Measurements from ENCODE around the gene ERGIC1. TPM values are rescaled to one million over a fixed set of nuclear protein-coding genes. Genes with fewer than 3 reads are reported as not detected.

ERGIC1 gene
- total RNA-seq, 2 experiments from 2014 or later, result 30.9 to 34.7 TPM

GRCh38 chr5:172908662-172909061 lies 74.6 kb downstream of the ERGIC1 start:
- Mint-ChIP-seq H3K9me3 (ENCODE audit: low read depth) (no peaks in the 10 kb centered on the region), H3K27ac (no peak overlapping the region), H3K4me3 (no peak overlapping the region), H3K4me1 (peaks cover 9% of the 10 kb centered on the region), H3K27me3 (no peaks in the 10 kb centered on the region), H3K36me3 (no peaks in the 10 kb centered on the region)
- ATAC-seq (no peak), DNase-seq (no peak)
- CTCF ChIA-PET, result interaction anchor here (1.5 kb wide), 1 partner anchor 194 kb away, joined by 3 read pairs; no protein-coding TSS in a partner anchor

GRCh38 chr5:172909931-172910502 lies 76.0 kb downstream of the ERGIC1 start:
- ATAC-seq (no peak), DNase-seq (no peak)
- no peaks in the 10 kb centered on the region for H3K27me3 Mint-ChIP-seq
- H3K4me3 Mint-ChIP-seq, result no peak overlapping the region
- H3K27ac Mint-ChIP-seq, result no peak overlapping the region
- no peaks in the 10 kb centered on the region for H3K36me3 Mint-ChIP-seq
- CTCF ChIA-PET, result interaction anchor here (1.2 to 1.7 kb wide), 2 partner anchors 197 to 199 kb away, joined by 3 to 4 read pairs; no protein-coding TSS in a partner anchor
- peaks cover 9% of the 10 kb centered on the region for H3K4me1 Mint-ChIP-seq
- H3K9me3 Mint-ChIP-seq (ENCODE audit: low read depth), result no peaks in the 10 kb centered on the region

DNA sequence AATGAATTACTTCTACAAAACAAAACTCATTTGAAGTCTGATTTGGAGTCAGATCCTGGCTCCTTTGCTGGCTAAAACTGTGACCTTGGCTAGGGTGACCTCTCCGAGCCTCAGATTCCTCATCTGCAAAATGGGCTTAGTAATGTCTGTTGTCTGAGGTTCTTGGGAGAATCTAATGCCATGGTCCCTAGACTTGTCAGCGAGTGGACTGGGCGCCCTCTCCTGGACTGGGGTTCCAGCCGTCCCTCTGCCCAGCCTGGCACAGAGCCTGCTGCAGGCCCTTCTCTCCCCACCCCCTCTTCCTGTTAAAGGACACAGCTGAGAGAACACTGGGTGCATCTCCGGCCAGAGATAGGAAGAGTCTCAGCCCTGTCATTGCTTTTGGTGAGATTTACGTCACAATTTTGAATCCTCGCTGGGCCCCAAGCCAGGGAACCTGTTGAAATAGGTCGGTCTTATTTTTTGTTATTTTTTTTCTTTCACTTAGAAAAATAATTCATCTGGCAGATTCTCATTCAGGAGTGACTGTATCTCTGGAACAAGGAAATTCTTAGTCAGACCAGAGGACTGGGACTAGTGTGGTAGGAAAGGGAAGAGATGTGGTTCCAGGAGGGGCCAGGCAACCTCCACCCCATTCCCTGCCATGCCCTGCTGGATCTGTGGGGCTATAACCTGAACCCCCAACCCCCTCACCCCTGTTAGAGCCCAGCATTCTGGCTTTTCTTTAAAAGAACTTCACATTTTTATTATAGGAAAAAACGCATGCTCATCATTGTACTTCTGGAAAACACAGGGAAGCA lies 77.0 kb downstream of the ERGIC1 start:
- CTCF ChIA-PET, result interaction anchor here (0.6 to 1.7 kb wide), 4 partner anchors 33 to 200 kb away, joined by 3 to 5 read pairs (median 4); no protein-coding TSS in a partner anchor
- ATAC-seq (peak; percentile 53), DNase-seq (no peak)
- Mint-ChIP-seq H3K4me3 (no peak overlapping the region), H3K27me3 (no peaks in the 10 kb centered on the region), H3K27ac (no peak overlapping the region), H3K9me3 (ENCODE audit: low read depth) (no peaks in the 10 kb centered on the region), H3K4me1 (peaks cover 9% of the 10 kb centered on the region), H3K36me3 (no peaks in the 10 kb centered on the region)

- Mint-ChIP-seq H3K9me3 (ENCODE audit: low read depth) (no peaks in the 10 kb centered on the region), H3K27me3 (no peaks in the 10 kb centered on the region), H3K36me3 (no peaks in the 10 kb centered on the region), H3K27ac (no peak overlapping the region), H3K4me1 (peaks cover 4% of the 10 kb centered on the region), H3K4me3 (no peak overlapping the region)
- ATAC-seq (no peak), DNase-seq (no peak)
- CTCF ChIA-PET, result interaction anchor here (0.6 to 2.6 kb wide), 5 partner anchors 20 to 200 kb away, joined by 3 to 8 read pairs (median 4); no protein-coding TSS in a partner anchor
Measured at GRCh38 chr5:172911628-172911880, 77.5 kb downstream of the ERGIC1 start.

DNA sequence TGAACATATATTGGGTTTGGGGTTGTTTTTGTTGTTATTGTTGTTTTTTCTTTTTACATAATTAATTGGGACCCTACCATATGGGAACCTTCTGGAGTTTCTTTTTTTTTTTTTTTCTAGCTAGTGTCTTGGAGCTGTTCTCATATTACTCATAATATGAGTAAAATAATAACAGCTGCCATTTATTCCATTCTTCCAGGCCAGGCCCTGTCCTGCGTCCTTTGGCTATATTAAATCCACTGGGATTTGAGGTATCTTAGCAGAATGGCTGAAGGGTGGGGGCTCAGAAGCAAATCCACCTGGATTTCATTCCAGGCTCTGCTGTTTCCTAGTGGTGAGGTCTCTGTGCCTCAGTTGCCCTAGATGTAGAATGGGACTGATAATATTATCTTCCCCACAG lies 77.9 kb downstream of the ERGIC1 start:
- H3K4me1 Mint-ChIP-seq, result peaks cover 1% of the 10 kb centered on the region
- H3K27ac Mint-ChIP-seq, result no peak overlapping the region
- no peaks in the 10 kb centered on the region for H3K9me3 Mint-ChIP-seq (ENCODE audit: low read depth)
- H3K4me3 Mint-ChIP-seq, result no peak overlapping the region
- DNase-seq (no peak), ATAC-seq (no peak)
- CTCF ChIA-PET, result interaction anchor here (1.0 to 2.6 kb wide), 4 partner anchors 20 to 200 kb away, joined by 3 to 8 read pairs (median 4); no protein-coding TSS in a partner anchor
- H3K36me3 Mint-ChIP-seq, result no peaks in the 10 kb centered on the region
- H3K27me3 Mint-ChIP-seq, result no peaks in the 10 kb centered on the region

DNA sequence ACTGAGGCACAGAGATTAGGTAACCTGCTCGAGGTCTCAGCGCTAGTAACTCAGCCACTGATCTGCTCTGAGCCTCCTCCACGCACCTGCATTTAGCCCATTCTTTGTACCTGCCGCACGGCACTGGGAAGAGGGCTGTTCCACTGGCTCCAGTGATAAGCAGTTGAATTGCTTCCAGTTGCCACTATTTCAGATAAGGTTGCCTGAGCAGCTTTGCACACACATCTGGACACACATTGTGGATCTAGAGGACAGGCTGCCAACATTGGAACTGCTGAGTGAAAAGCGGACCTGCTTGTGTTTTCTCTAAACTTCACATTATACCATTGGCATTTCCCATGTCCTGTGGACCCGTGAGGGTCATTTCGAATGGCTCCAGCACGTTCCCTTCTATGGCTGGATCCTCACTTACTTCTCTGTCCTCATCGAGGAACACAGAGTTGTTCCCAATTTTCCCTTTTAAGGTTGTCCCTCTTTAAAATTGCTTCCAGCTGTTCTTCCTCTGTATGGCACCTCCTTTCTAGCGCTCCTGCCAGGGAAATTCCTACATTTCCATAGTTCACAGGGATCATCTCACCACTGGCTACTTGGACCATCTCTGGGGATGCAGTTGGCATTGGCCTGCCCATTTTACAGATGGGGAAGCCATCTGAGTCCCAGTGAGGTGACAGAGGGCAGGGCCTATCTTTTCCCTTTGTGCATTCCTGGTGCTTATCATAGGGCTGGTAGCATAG lies 79.2 kb downstream of the ERGIC1 start:
- no peaks in the 10 kb centered on the region for H3K36me3 Mint-ChIP-seq
- no peak for DNase-seq
- no peak overlapping the region for H3K27ac Mint-ChIP-seq
- no peak overlapping the region for H3K4me3 Mint-ChIP-seq
- no peaks in the 10 kb centered on the region for H3K9me3 Mint-ChIP-seq (ENCODE audit: low read depth)
- H3K27me3 Mint-ChIP-seq, result no peaks in the 10 kb centered on the region
- CTCF ChIA-PET, result interaction anchor here (1.5 to 2.6 kb wide), 2 partner anchors 18 to 199 kb away, joined by 3 to 8 read pairs; no protein-coding TSS in a partner anchor
- H3K4me1 Mint-ChIP-seq, result peaks cover 1% of the 10 kb centered on the region
- no peak for ATAC-seq

GRCh38 chr5:172915514-172915913 lies 81.5 kb downstream of the ERGIC1 start:
- Mint-ChIP-seq H3K4me1 (peaks cover 13% of the 10 kb centered on the region), H3K9me3 (ENCODE audit: low read depth) (no peaks in the 10 kb centered on the region), H3K4me3 (no peak overlapping the region), H3K36me3 (no peaks in the 10 kb centered on the region), H3K27ac (no peak overlapping the region), H3K27me3 (no peaks in the 10 kb centered on the region)
- CTCF ChIA-PET, result interaction anchor here (2.5 kb wide), 1 partner anchor 17 kb away, joined by 17 read pairs; no protein-coding TSS in a partner anchor
- no peak for DNase-seq
- no peak for ATAC-seq

- ATAC-seq (peak; percentile 60), DNase-seq (peak; percentile 55)
- H3K36me3 Mint-ChIP-seq, result no peaks in the 10 kb centered on the region
- H3K9me3 Mint-ChIP-seq (ENCODE audit: low read depth), result no peaks in the 10 kb centered on the region
- CTCF ChIA-PET, result interaction anchor here (1.8 kb wide), 1 partner anchor 205 kb away, joined by 5 read pairs; no protein-coding TSS in a partner anchor
- peaks cover 13% of the 10 kb centered on the region for H3K4me1 Mint-ChIP-seq
- H3K4me3 Mint-ChIP-seq, result peak overlapping the region; percentile 50
- H3K27ac Mint-ChIP-seq, result peak overlapping the region; percentile 82
- no peaks in the 10 kb centered on the region for H3K27me3 Mint-ChIP-seq
Measured at GRCh38 chr5:172918421-172919371, 84.6 kb downstream of the ERGIC1 start.

GRCh38 chr5:172919525-172920446 lies 85.7 kb downstream of the ERGIC1 start:
- Mint-ChIP-seq H3K27me3 (no peaks in the 10 kb centered on the region), H3K36me3 (no peaks in the 10 kb centered on the region)

DNA sequence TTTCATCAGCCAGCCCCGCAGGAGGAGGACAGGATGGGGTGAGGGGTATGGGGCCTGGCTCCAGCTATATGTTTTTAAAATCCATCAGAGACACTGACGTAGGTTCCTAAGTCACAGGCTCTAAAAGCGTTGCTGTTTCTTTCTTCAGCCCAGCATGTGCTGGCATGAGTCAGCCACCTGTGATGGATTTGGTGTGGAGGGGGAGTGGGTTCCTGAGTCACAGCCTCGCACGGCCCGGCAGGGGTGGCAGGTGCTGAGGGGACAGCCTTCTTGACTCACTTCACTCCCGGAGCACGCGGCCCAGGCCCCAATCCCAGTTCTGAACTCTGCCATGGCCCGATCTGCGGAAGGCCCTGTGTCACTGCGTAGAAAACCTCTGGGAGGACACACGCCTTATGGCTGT lies 86.4 kb downstream of the ERGIC1 start:
- no peak overlapping the region for H3K27ac Mint-ChIP-seq
- ATAC-seq, result no peak
- no peaks in the 10 kb centered on the region for H3K36me3 Mint-ChIP-seq
- no peaks in the 10 kb centered on the region for H3K27me3 Mint-ChIP-seq
- H3K4me1 Mint-ChIP-seq, result peaks cover 13% of the 10 kb centered on the region
- no peak overlapping the region for H3K4me3 Mint-ChIP-seq
- DNase-seq, result no peak
- no peaks in the 10 kb centered on the region for H3K9me3 Mint-ChIP-seq (ENCODE audit: low read depth)
- CTCF ChIA-PET, result interaction anchor here (1.0 to 1.8 kb wide), 4 partner anchors 12 to 207 kb away, joined by 3 to 5 read pairs (median 4); no protein-coding TSS in a partner anchor

More at GRCh38 chr5:172919525-172920446, 85.7 kb downstream of the ERGIC1 start:
- no peak for ATAC-seq
- H3K4me3 Mint-ChIP-seq, result no peak overlapping the region
- H3K9me3 Mint-ChIP-seq (ENCODE audit: low read depth), result no peaks in the 10 kb centered on the region
- no peak for DNase-seq
- H3K4me1 Mint-ChIP-seq, result peaks cover 13% of the 10 kb centered on the region
- CTCF ChIA-PET, result interaction anchor here (1.0 to 1.8 kb wide), 3 partner anchors 12 to 206 kb away, joined by 3 to 5 read pairs (median 5); no protein-coding TSS in a partner anchor
- no peak overlapping the region for H3K27ac Mint-ChIP-seq

DNA sequence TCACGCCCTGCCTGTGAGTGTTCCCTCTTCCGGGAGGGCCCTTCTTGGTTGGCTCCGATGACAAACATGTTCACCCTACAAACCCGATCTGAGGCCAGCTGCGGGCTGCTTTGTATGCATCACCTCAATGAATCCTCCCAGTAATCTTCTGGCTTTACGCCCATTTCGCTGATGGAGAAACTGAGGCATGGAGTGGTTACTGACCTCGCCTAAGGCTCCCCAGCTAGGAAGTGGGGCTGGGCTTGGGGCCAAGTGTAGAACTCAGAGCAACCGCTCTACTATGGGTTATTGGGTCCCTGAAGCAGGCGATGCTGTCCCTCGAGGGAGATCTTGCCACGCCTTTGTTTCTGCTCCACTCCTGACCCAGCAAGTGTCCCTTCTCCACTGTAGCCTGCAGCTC lies 86.9 kb downstream of the ERGIC1 start:
- Mint-ChIP-seq H3K4me1 (peaks cover 13% of the 10 kb centered on the region), H3K4me3 (no peak overlapping the region), H3K27ac (no peak overlapping the region), H3K36me3 (no peaks in the 10 kb centered on the region), H3K27me3 (no peaks in the 10 kb centered on the region), H3K9me3 (ENCODE audit: low read depth) (no peaks in the 10 kb centered on the region)
- ATAC-seq, result no peak
- CTCF ChIA-PET, result interaction anchor here (1.0 to 1.5 kb wide), 2 partner anchors 11 to 208 kb away, joined by 4 to 5 read pairs; no protein-coding TSS in a partner anchor
- no peak for DNase-seq

All from activated CD8-positive, alpha-beta memory T cell treated with anti-CD3 and anti-CD28 coated beads, Interleukin-2, amount 10 ng/mL, durations not matched to agents 7 days and 5 days (primary cell).